ENCODE results near the gene EPHB4.
"Not testable (repeated sequence)": the region's sequence is repeated elsewhere in the genome, so short reads cannot be mapped to it uniquely, and the experiment has no call there.

Gene EPHB4

DNA sequence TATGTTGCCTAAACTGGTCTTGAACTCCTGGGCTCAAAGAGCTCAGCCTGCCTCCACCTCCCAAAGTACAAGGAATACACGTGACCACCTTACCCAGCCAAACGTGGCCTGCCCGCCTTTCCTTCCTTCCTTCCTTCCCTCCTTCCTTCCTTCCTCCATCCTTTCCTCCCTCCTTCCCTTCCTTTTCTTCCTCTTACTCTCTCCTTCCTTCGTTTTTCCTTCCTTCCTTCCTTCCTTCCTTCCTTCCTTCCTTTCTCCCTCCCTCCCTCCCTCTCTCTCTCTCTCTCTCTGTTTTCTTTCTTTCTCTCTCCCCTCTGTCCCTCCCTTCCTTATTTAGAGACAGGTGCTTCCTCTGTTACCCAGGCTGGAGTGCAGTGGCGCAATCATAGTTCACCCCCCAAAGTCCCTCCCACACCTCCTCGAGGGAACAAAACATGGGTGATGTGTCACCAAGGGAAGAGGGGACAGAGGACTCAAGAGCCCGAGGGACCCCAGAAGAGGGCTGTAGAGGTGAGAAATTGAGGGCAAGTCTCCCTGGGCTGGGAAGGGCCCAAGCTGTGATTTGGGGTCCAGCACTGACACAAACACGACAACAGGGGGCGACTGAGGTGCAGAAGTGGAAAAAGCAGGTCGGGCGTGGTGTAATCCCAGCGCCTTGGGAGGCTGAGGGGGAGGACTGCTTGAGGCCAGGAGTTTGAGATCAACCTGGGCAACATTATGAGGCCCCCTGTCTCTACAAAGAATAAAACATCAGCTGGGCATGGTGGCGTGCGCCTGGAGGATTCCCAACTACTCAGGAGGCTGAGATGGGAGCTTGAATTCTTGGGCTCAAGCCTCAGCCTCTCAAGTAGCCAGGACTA, 28.1 kb downstream of the EPHB4 start:
- H3K4me3 ChIP-seq (ENCODE audit: low read length): no peak overlapping the region
- peak; percentile 42 for DNase-seq (ENCODE audit: low read depth, low spot score)

DNA sequence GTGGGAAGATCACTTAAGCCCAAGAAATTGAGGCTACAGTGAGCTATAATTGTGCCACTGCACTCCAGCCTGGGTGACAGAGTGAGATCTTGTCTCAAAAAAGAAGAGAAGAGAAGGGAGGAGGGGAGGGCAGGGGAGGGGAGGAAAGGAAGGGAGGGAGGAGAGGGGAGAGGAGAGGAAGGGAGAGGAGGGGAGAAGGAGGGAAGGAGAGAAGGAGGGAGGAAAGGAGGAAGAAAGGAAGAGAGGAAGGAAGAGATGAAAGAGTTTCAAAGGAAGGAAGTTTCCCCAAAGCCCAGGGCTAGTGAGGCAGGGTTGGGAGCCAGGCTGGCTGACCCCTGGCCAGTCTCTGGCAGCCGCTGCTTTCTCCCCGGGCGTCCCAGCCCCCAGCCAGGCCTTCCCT, 32.6 kb downstream of the EPHB4 start:
- H3K4me3 ChIP-seq (ENCODE audit: low read length): no peak overlapping the region

GRCh38 chr7:100793806-100794660, 33.3 kb downstream of the EPHB4 start:
- no peak for DNase-seq (ENCODE audit: low read depth, low spot score)
- H3K4me3 ChIP-seq (ENCODE audit: low read length): no peak overlapping the region

More for the DNA sequence above, 32.6 kb downstream of the EPHB4 start:
- no peak for DNase-seq (ENCODE audit: low read depth, low spot score)

DNA sequence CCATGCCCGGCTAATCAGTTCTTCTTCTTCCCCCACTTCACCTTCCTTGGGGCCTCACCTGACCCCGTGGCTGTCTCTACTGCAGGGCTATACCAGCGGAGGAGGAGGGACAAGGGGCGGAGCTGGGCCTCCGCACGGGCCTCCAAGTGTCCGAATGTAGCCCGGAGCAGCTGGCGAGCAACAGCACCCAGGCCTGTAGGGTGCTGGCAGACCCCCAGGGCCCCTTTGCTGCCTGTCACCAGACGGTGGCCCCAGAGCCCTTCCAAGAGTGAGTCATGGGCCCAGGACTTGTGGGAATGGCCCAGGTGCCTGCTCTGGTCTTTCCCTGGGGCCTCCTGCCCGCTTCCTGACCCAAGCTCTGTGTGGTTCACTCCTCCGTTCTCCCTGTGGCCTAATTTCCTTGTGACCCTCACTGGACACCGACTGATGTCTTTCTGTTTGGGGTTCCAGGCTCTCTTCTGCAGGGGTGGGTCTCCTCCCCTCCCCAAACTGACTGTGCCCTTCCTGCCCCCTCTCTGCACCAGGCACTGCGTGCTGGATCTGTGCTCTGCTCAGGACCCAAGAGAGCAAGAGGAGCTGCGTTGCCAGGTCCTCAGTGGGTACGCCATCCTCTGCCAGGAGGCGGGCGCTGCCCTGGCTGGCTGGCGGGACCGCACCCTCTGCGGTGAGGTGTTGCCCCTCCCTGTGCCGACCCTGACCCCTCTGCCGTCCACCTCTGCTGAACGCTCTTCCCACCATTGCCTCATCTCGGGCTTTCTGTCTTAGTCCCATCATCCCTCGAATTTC, 35.2 kb downstream of the EPHB4 start:
- no peak overlapping the region for H3K4me3 ChIP-seq (ENCODE audit: low read length)
- no peak for DNase-seq (ENCODE audit: low read depth, low spot score)

DNA sequence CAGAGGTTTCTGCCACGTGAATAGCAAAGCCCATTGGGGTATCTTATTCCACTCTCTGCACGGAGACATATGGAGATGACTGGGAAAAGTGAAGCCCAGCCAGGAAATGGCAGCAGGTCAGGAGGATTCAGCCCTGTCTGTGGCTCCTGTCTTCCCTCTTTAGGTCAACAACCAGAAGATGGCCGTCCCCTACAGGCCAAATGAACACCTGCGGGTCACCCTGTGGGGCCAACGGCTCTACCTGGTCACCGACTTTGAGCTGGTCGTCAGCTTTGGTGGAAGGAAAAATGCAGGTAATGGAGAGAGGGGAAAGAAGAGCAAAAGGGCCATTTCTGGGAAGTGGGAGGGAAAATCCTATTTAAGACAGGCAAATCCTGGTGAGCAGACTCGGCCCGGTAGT, 38.3 kb downstream of the EPHB4 start:
- DNase-seq (ENCODE audit: low read depth, low spot score): no peak
- no peak overlapping the region for H3K4me3 ChIP-seq (ENCODE audit: low read length)

DNA sequence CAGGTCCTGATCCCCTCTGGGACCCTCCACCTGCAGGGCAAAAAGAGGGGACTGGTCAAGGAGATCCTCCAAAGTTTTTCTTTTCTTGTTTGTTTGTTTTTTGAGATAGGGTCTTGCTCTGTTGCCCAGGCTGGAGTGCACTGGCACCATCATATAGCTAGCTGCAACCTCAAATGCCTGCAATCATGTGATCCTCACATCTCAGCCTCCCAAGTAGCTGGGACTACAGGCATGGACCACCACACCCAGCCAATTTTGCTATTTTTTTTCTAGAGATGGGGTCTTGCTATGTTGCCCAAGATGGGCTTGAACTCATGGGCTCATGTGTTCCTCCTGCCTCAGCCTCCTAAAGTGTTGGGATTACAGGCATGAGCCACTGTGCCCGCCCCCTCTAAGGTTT, 41.0 kb downstream of the EPHB4 start:
- DNase-seq (ENCODE audit: low read depth, low spot score): no peak

GRCh38 chr7:100785878-100786277, 41.4 kb downstream of the EPHB4 start:
- no peak for DNase-seq (ENCODE audit: low read depth, low spot score)
- no peak overlapping the region for H3K4me3 ChIP-seq (ENCODE audit: low read length)

More for the DNA sequence above, 41.0 kb downstream of the EPHB4 start:
- no peak overlapping the region for H3K4me3 ChIP-seq (ENCODE audit: low read length)

- DNase-seq (ENCODE audit: low read depth, low spot score): no peak
- H3K4me3 ChIP-seq (ENCODE audit: low read length): no peak overlapping the region
These were observed 43.5 kb downstream of the EPHB4 start for GRCh38 chr7:100783804-100784203.

DNA sequence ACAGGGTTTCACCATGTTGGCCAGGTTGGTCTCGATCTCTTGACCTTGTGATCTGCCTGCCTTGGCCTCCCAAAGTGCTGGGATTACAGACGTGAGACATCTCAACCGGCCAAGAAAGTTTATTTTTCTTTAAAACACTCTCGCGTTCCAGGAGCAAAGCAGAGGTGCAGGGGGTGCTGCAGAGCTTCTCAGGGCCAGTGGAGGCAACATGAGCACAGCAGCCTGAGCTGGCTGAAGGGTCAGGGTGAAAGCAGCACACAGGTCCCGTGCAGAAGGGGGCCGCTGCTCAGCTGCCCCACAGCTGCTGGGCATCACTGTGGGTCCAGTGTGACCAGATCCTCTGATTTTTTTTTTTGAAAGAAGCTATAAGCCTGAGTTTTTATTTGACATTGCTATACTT, 46.1 kb downstream of the EPHB4 start:
- DNase-seq (ENCODE audit: low read depth, low spot score): no peak
- H3K4me3 ChIP-seq (ENCODE audit: low read length): no peak overlapping the region

- H3K4me3 ChIP-seq (ENCODE audit: low read length): no peak overlapping the region
- DNase-seq (ENCODE audit: low read depth, low spot score): no peak
These were observed 48.0 kb downstream of the EPHB4 start for GRCh38 chr7:100779359-100779758.

- no peak overlapping the region for H3K4me3 ChIP-seq (ENCODE audit: low read length)
- no peak for DNase-seq (ENCODE audit: low read depth, low spot score)
These were observed 49.2 kb downstream of the EPHB4 start for GRCh38 chr7:100778061-100778621.

GRCh38 chr7:100773491-100773890, 53.8 kb downstream of the EPHB4 start:
- H3K4me3 ChIP-seq (ENCODE audit: low read length): no peak overlapping the region
- no peak for DNase-seq (ENCODE audit: low read depth, low spot score)

DNA sequence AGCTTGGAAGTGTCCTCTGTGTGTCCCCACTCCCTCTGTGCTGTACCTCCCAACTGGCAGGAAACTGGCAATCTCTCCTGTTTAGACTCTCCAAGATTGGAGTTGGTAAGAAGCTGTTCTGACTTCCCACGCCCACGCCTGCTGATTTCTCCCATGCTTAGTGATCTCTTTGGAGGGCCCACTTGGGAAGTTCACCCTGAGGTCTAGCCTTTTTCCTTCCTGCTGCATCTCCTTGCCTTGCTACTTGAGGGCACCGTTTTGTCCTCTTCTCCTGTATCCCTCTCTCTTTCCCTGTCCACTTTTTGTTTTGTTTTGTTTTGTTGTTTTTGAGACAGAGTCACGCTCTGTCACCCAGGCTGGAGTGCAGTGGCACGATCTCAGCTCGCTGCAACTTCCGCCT, 58.5 kb downstream of the EPHB4 start:
- H3K4me3 ChIP-seq (ENCODE audit: low read length): no peak overlapping the region
- DNase-seq (ENCODE audit: low read depth, low spot score): no peak

DNA sequence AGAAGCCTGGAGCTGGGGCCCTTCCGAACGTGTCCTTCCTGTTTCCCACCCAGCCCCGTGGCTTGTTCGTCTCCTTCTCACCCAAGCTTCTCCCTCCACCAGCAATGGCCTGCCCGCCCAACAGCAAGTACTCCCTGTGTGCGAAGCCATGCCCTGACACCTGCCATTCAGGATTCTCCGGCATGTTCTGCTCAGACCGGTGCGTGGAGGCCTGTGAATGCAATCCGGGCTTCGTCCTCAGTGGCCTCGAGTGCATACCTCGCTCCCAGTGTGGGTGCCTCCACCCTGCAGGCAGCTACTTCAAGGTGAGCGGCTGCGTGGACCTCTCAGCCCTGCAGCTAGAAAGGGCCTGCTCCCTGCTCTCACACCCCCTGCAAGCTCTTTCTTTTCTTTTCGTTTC, 62.1 kb downstream of the EPHB4 start:
- H3K4me3 ChIP-seq (ENCODE audit: low read length): no peak overlapping the region
- DNase-seq (ENCODE audit: low read depth, low spot score): no peak

DNA sequence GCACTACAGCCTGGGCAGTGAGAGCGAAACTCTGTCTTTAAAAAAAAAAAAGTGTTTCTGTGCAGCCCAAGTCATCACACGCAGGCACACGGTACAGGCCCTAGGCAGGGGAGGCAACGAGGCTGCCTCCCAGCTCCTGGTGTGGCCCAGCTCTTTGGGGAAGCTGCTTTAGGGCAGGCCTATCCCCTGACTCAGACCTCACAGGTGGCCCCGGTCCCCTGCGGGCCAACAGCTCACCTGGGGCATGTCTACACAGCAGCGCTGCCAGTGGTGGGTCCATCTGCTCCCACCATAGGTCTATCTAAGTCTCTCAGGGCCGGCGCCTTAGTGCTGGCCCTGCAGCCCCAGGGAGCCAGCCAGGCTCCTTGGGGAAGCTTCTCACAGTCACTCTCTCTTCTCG, 62.5 kb downstream of the EPHB4 start:
- no peak for DNase-seq (ENCODE audit: low read depth, low spot score)
- H3K4me3 ChIP-seq (ENCODE audit: low read length): no peak overlapping the region

DNA sequence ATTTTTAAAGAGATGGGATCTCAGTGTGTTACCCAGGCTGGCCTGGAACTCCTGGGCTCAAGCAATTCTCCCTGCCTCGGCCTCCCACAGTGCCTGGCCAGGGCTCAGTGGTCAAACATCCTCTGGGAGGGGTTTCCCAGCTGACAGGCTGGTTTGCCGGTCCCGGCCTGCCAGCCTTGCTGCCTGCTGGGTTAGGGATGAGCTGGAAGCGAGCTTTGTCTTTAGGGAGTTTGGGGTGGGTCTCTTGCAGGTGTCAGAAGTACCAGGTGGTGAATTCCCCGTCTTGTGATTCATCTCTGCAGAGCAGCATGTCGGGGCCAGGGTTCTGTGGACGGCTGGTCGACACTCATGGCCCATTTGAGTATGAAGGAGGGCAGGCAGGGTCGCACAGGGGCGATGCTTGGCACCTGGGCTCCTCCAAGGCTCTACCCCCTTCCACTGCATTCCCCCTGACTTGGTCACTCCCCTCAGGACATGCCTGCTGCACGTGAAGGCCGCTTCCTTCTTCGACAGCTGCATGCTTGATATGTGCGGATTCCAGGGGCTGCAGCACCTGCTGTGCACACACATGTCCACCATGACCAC, 63.7 kb downstream of the EPHB4 start:
- DNase-seq (ENCODE audit: low read depth, low spot score): no peak
- H3K4me3 ChIP-seq (ENCODE audit: low read length): no peak overlapping the region

DNA sequence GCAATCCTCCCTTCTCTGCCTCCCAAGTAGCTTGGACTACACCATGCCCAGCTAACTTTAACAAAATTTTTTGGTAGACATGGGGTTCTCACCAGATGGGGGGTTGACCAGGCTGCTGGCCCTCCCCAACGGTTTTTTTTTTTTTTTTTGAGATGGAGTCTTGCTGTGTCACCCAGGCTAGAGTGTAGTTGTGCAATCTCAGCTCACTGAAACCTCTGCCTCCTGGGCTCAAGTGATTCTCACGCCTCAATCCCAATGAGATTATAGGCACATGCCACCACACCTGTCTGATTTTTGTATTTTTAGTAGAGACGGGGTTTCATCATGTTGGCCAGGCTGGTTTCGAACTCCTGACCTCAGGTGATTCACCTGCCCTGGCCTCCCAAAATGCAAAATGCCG, 64.5 kb downstream of the EPHB4 start:
- not testable (repeated sequence) for DNase-seq (ENCODE audit: low read depth, low spot score); H3K4me3 ChIP-seq (ENCODE audit: low read length)

DNA sequence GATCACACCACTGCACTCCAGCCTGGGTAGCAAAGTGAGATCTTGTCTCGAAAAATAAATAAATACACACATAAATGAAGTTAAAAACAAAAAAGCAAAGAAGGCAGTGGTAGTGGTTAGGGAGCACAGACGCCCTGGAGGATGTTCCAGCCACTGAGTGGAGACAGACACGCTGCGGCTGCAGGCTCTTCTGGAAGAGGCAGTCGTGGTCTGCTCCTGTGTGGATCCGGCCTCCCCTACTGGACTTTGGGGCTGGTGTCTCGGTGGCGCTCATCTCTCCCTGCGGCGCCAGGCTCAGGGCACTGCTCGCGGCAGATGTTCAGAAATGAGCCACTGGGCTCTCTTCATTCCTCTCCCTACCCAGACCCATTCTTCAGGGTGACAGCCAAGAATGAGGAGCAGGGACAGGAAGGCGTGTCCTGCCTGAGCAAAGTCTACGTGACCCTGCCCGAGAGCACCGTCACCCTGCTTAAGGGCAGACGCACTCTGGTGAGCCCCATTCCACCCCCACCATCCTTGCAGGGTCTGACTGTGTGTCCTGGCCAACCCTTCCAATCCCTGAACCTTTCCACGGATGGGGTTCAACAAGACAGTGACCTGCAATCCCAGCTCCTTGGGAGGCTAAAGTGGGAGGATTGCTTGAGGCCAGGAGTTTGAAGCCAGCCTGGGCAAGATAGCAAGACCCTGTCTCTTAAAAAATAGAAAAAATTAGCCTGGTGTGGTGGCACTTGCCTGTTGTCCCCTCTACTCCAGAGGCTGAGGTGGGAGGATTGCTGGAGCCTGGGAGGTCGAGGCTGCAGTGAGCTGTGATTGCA, 67.8 kb downstream of the EPHB4 start:
- DNase-seq (ENCODE audit: low read depth, low spot score): no peak
- H3K4me3 ChIP-seq (ENCODE audit: low read length): no peak overlapping the region

Measured in Jurkat, Clone E6-1 (cell line).